Measurements from ENCODE around the gene MAP3K1. TPM values are rescaled to one million over a fixed set of nuclear protein-coding genes. Genes with fewer than 3 reads are reported as not detected.

MAP3K1 gene
- total RNA-seq, 1 experiment from 2014 or later: 26.1 TPM

DNA sequence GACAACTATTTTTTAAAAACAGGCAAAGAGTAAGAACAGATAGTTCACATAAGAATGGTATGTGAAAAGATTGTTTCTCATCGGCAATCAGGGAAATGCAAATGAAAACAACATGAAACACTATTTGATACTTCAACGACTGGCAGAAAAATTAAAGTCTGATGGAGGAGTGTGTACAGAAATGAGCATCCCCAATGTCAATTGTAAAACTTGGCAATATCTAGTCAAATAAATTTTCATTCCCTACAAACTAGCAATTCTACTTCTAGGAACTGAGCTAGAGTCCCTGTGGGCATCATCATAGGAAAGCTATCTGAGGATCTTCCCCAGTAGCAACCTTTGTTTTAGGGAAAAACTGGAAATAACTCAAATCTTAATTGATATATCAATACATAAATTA lies 29.0 kb upstream of the MAP3K1 start:
- H3K4me2 ChIP-seq: no peak overlapping the region
- H3F3A ChIP-seq (ENCODE audit: insufficient read depth, low read depth): no peaks in the 10 kb centered on the region
- H3K4me3 ChIP-seq: no peak overlapping the region
- H3K9me2 ChIP-seq (ENCODE audit: insufficient read depth): no peaks in the 10 kb centered on the region
- H3K9me3 ChIP-seq (ENCODE audit: insufficient read depth, low read depth): no peaks in the 10 kb centered on the region
- H3K27me3 ChIP-seq (ENCODE audit: insufficient read depth, low read depth): no peaks in the 10 kb centered on the region
- H3K27ac ChIP-seq: no peak overlapping the region
- no peak for TF ChIP-seq EZH2 (IDR thresholded peaks at IDR 0.05; ENCODE audit: low read depth)
- TF ChIP-seq, protein P1, sequence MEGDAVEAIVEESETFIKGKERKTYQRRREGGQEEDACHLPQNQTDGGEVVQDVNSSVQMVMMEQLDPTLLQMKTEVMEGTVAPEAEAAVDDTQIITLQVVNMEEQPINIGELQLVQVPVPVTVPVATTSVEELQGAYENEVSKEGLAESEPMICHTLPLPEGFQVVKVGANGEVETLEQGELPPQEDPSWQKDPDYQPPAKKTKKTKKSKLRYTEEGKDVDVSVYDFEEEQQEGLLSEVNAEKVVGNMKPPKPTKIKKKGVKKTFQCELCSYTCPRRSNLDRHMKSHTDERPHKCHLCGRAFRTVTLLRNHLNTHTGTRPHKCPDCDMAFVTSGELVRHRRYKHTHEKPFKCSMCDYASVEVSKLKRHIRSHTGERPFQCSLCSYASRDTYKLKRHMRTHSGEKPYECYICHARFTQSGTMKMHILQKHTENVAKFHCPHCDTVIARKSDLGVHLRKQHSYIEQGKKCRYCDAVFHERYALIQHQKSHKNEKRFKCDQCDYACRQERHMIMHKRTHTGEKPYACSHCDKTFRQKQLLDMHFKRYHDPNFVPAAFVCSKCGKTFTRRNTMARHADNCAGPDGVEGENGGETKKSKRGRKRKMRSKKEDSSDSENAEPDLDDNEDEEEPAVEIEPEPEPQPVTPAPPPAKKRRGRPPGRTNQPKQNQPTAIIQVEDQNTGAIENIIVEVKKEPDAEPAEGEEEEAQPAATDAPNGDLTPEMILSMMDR (conservative IDR thresholded peaks at IDR 0.05): no peak
- intact Hi-C loops (cut with micrococcal nuclease; ENCODE audit: unreplicated experiment): no loop called here
- POLR2A ChIA-PET (ENCODE audit: unreplicated experiment): no interaction called here
- H3K4me1 ChIP-seq (replicated peaks; ENCODE audit: insufficient read depth): no peaks in the 10 kb centered on the region
- H4K20me1 ChIP-seq (ENCODE audit: insufficient read depth): no peaks in the 10 kb centered on the region
- no peaks in the 10 kb centered on the region for H3K79me2 ChIP-seq (ENCODE audit: low read depth)
- CTCF ChIA-PET: no interaction called here
- H2AFZ ChIP-seq: no peak overlapping the region
- H3K36me3 ChIP-seq (ENCODE audit: low read depth): no peaks in the 10 kb centered on the region
- BruUV-seq (replicated peaks): no TSS peak
- DNase-seq: no peak

DNA sequence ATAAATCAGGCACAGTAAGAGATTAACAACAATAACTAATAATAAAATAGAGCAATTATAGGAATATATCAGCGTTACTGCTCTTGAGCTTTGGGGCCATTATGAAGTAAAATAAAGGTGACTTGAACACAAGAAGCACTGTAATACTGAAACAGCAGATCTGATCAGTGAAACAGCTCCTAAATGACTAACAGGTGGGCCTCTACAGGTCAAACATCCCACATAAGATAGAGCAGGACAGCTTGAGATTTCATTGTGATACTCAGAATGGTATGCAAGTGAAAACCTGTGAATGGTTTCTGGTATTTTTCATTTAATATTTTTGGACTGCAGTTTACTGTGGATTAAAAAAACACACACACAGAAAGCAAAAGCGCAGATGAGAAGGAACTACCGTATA lies 24.0 kb upstream of the MAP3K1 start:
- no peaks in the 10 kb centered on the region for H3F3A ChIP-seq (ENCODE audit: insufficient read depth, low read depth)
- CTCF ChIA-PET: no interaction called here
- H3K4me1 ChIP-seq (replicated peaks; ENCODE audit: insufficient read depth): no peaks in the 10 kb centered on the region
- no peak for TF ChIP-seq EZH2 (IDR thresholded peaks at IDR 0.05; ENCODE audit: low read depth)
- TF ChIP-seq, protein P1 (conservative IDR thresholded peaks at IDR 0.05): no peak
- no peaks in the 10 kb centered on the region for H3K9me3 ChIP-seq (ENCODE audit: insufficient read depth, low read depth)
- no TSS peak for BruUV-seq (replicated peaks)
- intact Hi-C loops (cut with micrococcal nuclease; ENCODE audit: unreplicated experiment): no loop called here
- no peak overlapping the region for H3K4me3 ChIP-seq
- H3K9me2 ChIP-seq (ENCODE audit: insufficient read depth): no peaks in the 10 kb centered on the region; the same call in 1 of the 2 replicates
- no peak overlapping the region for H3K4me2 ChIP-seq
- H2AFZ ChIP-seq: no peak overlapping the region
- POLR2A ChIA-PET (ENCODE audit: unreplicated experiment): no interaction called here
- H3K27ac ChIP-seq: no peak overlapping the region
- no peaks in the 10 kb centered on the region for H3K36me3 ChIP-seq (ENCODE audit: low read depth)
- H3K27me3 ChIP-seq (ENCODE audit: insufficient read depth, low read depth): no peaks in the 10 kb centered on the region
- no peaks in the 10 kb centered on the region for H3K79me2 ChIP-seq (ENCODE audit: low read depth)
- DNase-seq: no peak
- no peaks in the 10 kb centered on the region for H4K20me1 ChIP-seq (ENCODE audit: insufficient read depth)

DNA sequence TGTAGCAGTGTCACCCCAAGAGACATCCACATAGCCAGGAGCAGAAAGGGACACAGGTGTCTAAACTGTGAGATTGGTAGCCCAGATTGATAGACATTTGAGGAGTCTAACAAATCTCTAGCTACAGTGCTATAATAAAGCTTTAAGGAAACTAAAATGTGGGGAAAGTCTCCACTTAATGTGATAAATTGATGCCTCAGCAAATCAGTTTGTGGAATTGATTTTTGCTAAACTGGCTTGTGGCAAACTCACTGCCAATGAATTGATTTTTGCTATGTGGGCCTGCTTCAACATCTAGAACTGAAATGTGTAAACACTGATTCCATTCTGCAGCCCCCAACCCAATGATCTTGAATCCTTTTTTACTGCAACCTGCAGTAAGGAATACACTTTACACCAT lies 16.8 kb upstream of the MAP3K1 start:
- no peaks in the 10 kb centered on the region for H4K20me1 ChIP-seq (ENCODE audit: insufficient read depth)
- no peak overlapping the region for H3K4me3 ChIP-seq
- no peaks in the 10 kb centered on the region for H3K4me1 ChIP-seq (replicated peaks; ENCODE audit: insufficient read depth)
- no peaks in the 10 kb centered on the region for H3K79me2 ChIP-seq (ENCODE audit: low read depth)
- CTCF ChIA-PET: no interaction called here
- no peak overlapping the region for H2AFZ ChIP-seq
- DNase-seq: no peak
- BruUV-seq (replicated peaks): no TSS peak
- no peaks in the 10 kb centered on the region; the same call in 1 of the 2 replicates for H3K9me2 ChIP-seq (ENCODE audit: insufficient read depth)
- H3K9me3 ChIP-seq (ENCODE audit: insufficient read depth, low read depth): no peaks in the 10 kb centered on the region
- H3K27ac ChIP-seq: no peak overlapping the region
- POLR2A ChIA-PET (ENCODE audit: unreplicated experiment): no interaction called here
- H3F3A ChIP-seq (ENCODE audit: insufficient read depth, low read depth): no peaks in the 10 kb centered on the region
- H3K27me3 ChIP-seq (ENCODE audit: insufficient read depth, low read depth): no peaks in the 10 kb centered on the region
- intact Hi-C loops (cut with micrococcal nuclease; ENCODE audit: unreplicated experiment): no loop called here
- H3K36me3 ChIP-seq (ENCODE audit: low read depth): no peaks in the 10 kb centered on the region
- H3K4me2 ChIP-seq: no peak overlapping the region
- TF ChIP-seq, protein P1 (conservative IDR thresholded peaks at IDR 0.05): no peak
- TF ChIP-seq EZH2 (IDR thresholded peaks at IDR 0.05; ENCODE audit: low read depth): no peak
